ENCODE results near the gene JSRP1.
A peak's percentile ranks its signal among the peaks of the same experiment; 100 is the strongest.

The JSRP1 gene

GRCh38 chr19:2255982-2256685 is at the start of gene JSRP1:
Gene JSRP1, minus strand, starts transcription at chr19:2256417. Its CDS starts 1,103 bp downstream, at chr19:2255314.
- DNase-seq (ENCODE audit: low spot score), result no peak

- DNase-seq (ENCODE audit: low spot score), result no peak
Measured at GRCh38 chr19:2305452-2306280, 49.4 kb upstream of the JSRP1 start.

- DNase-seq (ENCODE audit: low spot score), result no peak
Measured at GRCh38 chr19:2303211-2303798, 47.1 kb upstream of the JSRP1 start.

GRCh38 chr19:2302319-2303210 is 46.3 kb upstream of the JSRP1 start:
- DNase-seq (ENCODE audit: low spot score), result no peak

- DNase-seq (ENCODE audit: low spot score), result no peak
Measured at GRCh38 chr19:2300533-2300932, 44.3 kb upstream of the JSRP1 start.

GRCh38 chr19:2296141-2296540 is 39.9 kb upstream of the JSRP1 start:
- no peak for DNase-seq (ENCODE audit: low spot score)

GRCh38 chr19:2294687-2295335 is 38.6 kb upstream of the JSRP1 start:
- peak; percentile 47 for DNase-seq (ENCODE audit: low spot score)

- DNase-seq (ENCODE audit: low spot score), result no peak
Measured at GRCh38 chr19:2291185-2291751, 35.1 kb upstream of the JSRP1 start.

GRCh38 chr19:2290441-2291184 is 34.4 kb upstream of the JSRP1 start:
- DNase-seq (ENCODE audit: low spot score), result no peak

- DNase-seq (ENCODE audit: low spot score), result no peak
Measured at GRCh38 chr19:2289714-2290435, 33.7 kb upstream of the JSRP1 start.

- DNase-seq (ENCODE audit: low spot score), result no peak
Measured at GRCh38 chr19:2288818-2289713, 32.8 kb upstream of the JSRP1 start.

GRCh38 chr19:2288338-2288817 is 32.2 kb upstream of the JSRP1 start:
- no peak for DNase-seq (ENCODE audit: low spot score)

GRCh38 chr19:2287585-2288337 is 31.5 kb upstream of the JSRP1 start:
- no peak for DNase-seq (ENCODE audit: low spot score)

GRCh38 chr19:2286402-2287140 is 30.4 kb upstream of the JSRP1 start:
- no peak for DNase-seq (ENCODE audit: low spot score)

- DNase-seq (ENCODE audit: low spot score), result no peak
Measured at GRCh38 chr19:2283835-2284507, 27.8 kb upstream of the JSRP1 start.

GRCh38 chr19:2282862-2283237 is 26.6 kb upstream of the JSRP1 start:
- DNase-seq (ENCODE audit: low spot score), result no peak
